ENCODE measurements around the gene GJB2. TPM values are rescaled to one million over a fixed set of nuclear protein-coding genes. Genes with fewer than 3 reads are reported as not detected.

GJB2 gene
- total RNA-seq, 1 experiment from 2014 or later, result 53.0 TPM

DNA sequence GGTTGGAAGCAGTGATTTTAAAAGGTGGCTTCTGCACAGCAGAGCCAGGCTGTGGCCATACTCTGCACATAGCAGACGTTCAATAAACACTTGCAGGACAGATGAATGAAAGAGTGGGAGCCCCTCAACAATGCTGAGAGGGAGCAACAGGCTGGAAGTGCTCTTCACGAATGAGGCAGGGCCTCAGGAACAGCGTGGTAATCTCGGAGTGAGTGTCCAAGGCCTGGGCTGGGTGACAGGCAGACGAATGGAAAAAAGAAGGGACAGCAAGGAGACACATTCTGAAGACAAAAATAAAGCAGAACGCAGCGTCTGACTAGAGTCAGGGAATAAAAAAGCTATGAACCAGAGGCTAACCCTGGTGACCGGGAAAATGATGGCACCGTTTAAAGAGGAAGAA lies 43.0 kb downstream of the GJB2 start:
- intact Hi-C loops (cut with micrococcal nuclease), result no loop called here
- Histone ChIP-seq H3K9me3 (ENCODE audit: low read length) (no peaks in the 10 kb centered on the region), H3K4me3 (ENCODE audit: low read length) (no peak overlapping the region), H4K20me1 (ENCODE audit: low read length) (no peaks in the 10 kb centered on the region), H3K9ac (ENCODE audit: low read length) (no peak overlapping the region), H2AFZ (ENCODE audit: low read length) (no peak overlapping the region), H3K79me2 (ENCODE audit: low read length) (no peaks in the 10 kb centered on the region), H3K4me1 (ENCODE audit: insufficient read depth, low read length) (no peaks in the 10 kb centered on the region), H3F3A (ENCODE audit: low read length, unreplicated experiment) (no peaks in the 10 kb centered on the region), H3K27me3 (ENCODE audit: low read length) (no peaks in the 10 kb centered on the region), H3K9me2 (replicated peaks; ENCODE audit: low read length) (no peaks in the 10 kb centered on the region), H3K36me3 (ENCODE audit: low read depth, low read length) (no peaks in the 10 kb centered on the region), H3K27ac (ENCODE audit: low read length) (no peak overlapping the region), H3K4me2 (ENCODE audit: low read length) (no peak overlapping the region)
- ATAC-seq, result no peak
- TF ChIP-seq CTCF (conservative IDR thresholded peaks at IDR 0.05; ENCODE audit: low read depth, low read length) (no peak), EZH2 (IDR thresholded peaks at IDR 0.05; ENCODE audit: low read length, unreplicated experiment) (no peak), EZH2phosphoT487 (IDR thresholded peaks at IDR 0.05; ENCODE audit: borderline replicate concordance, low read length) (no peak)
- CTCF ChIA-PET, result no interaction called here
- POLR2A ChIA-PET (ENCODE audit: unreplicated experiment), result no interaction called here
- no peak for DNase-seq
- BruUV-seq (replicated peaks), result no TSS peak

- H3K9ac ChIP-seq (ENCODE audit: low read length), result no peak overlapping the region
- intact Hi-C loops (cut with micrococcal nuclease), result no loop called here
- DNase-seq (no peak), ATAC-seq (no peak)
- no peaks in the 10 kb centered on the region for H3K9me3 ChIP-seq (ENCODE audit: low read length)
- POLR2A ChIA-PET (ENCODE audit: unreplicated experiment), result no interaction called here
- no peak overlapping the region for H2AFZ ChIP-seq (ENCODE audit: low read length)
- H4K20me1 ChIP-seq (ENCODE audit: low read length), result no peaks in the 10 kb centered on the region
- no peaks in the 10 kb centered on the region for H3F3A ChIP-seq (ENCODE audit: low read length, unreplicated experiment)
- H3K27ac ChIP-seq (ENCODE audit: low read length), result no peak overlapping the region
- H3K4me1 ChIP-seq (ENCODE audit: insufficient read depth, low read length), result no peaks in the 10 kb centered on the region
- BruUV-seq (replicated peaks), result no TSS peak
- no peak overlapping the region for H3K4me3 ChIP-seq (ENCODE audit: low read length)
- no peaks in the 10 kb centered on the region for H3K79me2 ChIP-seq (ENCODE audit: low read length)
- H3K4me2 ChIP-seq (ENCODE audit: low read length), result no peak overlapping the region
- H3K36me3 ChIP-seq (ENCODE audit: low read depth, low read length), result no peaks in the 10 kb centered on the region
- TF ChIP-seq EZH2 (IDR thresholded peaks at IDR 0.05; ENCODE audit: low read length, unreplicated experiment) (no peak), EZH2phosphoT487 (IDR thresholded peaks at IDR 0.05; ENCODE audit: borderline replicate concordance, low read length) (no peak), CTCF (conservative IDR thresholded peaks at IDR 0.05; ENCODE audit: low read depth, low read length) (no peak)
- CTCF ChIA-PET, result no interaction called here
- H3K9me2 ChIP-seq (replicated peaks; ENCODE audit: low read length), result no peaks in the 10 kb centered on the region
- H3K27me3 ChIP-seq (ENCODE audit: low read length), result no peaks in the 10 kb centered on the region
Observed at GRCh38 chr13:20148501-20149183, 44.1 kb downstream of the GJB2 start.

GRCh38 chr13:20146381-20146780 lies 46.4 kb downstream of the GJB2 start:
- Histone ChIP-seq H3K4me2 (ENCODE audit: low read length) (no peak overlapping the region), H3K27me3 (ENCODE audit: low read length) (no peaks in the 10 kb centered on the region), H3F3A (ENCODE audit: low read length, unreplicated experiment) (no peaks in the 10 kb centered on the region), H3K4me3 (ENCODE audit: low read length) (no peak overlapping the region), H3K27ac (ENCODE audit: low read length) (no peak overlapping the region), H4K20me1 (ENCODE audit: low read length) (no peaks in the 10 kb centered on the region), H2AFZ (ENCODE audit: low read length) (no peak overlapping the region), H3K9me3 (ENCODE audit: low read length) (no peaks in the 10 kb centered on the region), H3K9ac (ENCODE audit: low read length) (no peak overlapping the region), H3K4me1 (ENCODE audit: insufficient read depth, low read length) (no peaks in the 10 kb centered on the region), H3K9me2 (replicated peaks; ENCODE audit: low read length) (no peaks in the 10 kb centered on the region), H3K79me2 (ENCODE audit: low read length) (no peaks in the 10 kb centered on the region), H3K36me3 (ENCODE audit: low read depth, low read length) (no peaks in the 10 kb centered on the region)
- ChIA-PET CTCF (no interaction called here), POLR2A (ENCODE audit: unreplicated experiment) (no interaction called here)
- ATAC-seq, result no peak
- TF ChIP-seq CTCF (conservative IDR thresholded peaks at IDR 0.05; ENCODE audit: low read depth, low read length), result no peak
- no peak for TF ChIP-seq EZH2 (IDR thresholded peaks at IDR 0.05; ENCODE audit: low read length, unreplicated experiment)
- no peak for TF ChIP-seq EZH2phosphoT487 (IDR thresholded peaks at IDR 0.05; ENCODE audit: borderline replicate concordance, low read length)
- DNase-seq, result no peak
- intact Hi-C loops (cut with micrococcal nuclease), result no loop called here
- BruUV-seq (replicated peaks), result no TSS peak

Measured in PC-3 (cell line).